GM18873 (cell line): ENCODE data around the gene GJB1.
"Not testable (repeated sequence)": the region's sequence is repeated elsewhere in the genome, so short reads cannot be mapped to it uniquely, and the experiment has no call there.

ENCODE experiments used
- ATAC-seq: cut with Tn5 transposase; IDR thresholded peaks from one replicate; pipeline ENCODE4 v1.9.1; 2021; ENCODE audit warnings: mild to moderate bottlenecking, moderate library complexity, moderate number of reproducible peaks; ENCODE audit not compliant: unreplicated experiment, low FRiP score

The GJB1 gene

DNA sequence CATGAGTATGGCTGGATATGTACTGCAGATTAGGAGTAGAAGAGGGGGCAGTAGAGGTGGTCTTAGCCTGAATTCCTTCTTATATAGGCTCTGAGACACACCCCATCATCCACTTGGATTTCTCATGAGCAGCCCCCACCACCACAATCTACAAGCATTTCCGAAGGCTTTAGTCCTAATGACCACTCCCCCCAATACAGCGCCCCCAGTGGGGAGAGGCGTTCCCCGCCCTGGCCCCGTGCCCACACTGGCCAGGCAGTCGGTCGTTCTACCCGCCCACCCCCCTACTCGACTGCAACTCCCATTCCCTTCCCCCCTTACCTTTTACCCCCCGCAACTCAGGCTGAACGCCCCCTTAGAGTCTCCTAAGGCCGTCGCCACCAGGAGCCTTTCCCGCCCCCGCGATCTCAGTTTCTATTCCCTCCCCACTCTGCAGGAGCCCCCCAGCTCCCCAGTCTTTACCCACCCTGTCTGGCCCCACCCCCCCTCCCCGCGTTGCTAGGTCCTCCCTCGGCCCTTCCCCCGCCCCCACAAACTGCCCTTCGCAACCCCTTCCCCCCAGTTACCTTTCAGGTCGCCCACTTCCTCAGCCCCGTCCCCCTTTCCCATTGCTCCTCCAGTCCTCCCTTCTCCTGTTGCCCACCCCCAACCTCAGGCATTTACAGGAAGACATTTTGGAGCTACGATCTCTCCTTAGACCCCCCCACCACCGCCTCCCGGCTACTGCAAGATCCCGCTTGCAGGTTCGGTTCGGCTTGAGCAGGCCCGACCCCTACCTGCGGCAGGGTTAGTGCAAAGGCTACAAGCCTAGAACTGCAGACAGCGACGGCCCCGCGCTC is 30.4 kb downstream of the GJB1 start:
- no peak for ATAC-seq

DNA sequence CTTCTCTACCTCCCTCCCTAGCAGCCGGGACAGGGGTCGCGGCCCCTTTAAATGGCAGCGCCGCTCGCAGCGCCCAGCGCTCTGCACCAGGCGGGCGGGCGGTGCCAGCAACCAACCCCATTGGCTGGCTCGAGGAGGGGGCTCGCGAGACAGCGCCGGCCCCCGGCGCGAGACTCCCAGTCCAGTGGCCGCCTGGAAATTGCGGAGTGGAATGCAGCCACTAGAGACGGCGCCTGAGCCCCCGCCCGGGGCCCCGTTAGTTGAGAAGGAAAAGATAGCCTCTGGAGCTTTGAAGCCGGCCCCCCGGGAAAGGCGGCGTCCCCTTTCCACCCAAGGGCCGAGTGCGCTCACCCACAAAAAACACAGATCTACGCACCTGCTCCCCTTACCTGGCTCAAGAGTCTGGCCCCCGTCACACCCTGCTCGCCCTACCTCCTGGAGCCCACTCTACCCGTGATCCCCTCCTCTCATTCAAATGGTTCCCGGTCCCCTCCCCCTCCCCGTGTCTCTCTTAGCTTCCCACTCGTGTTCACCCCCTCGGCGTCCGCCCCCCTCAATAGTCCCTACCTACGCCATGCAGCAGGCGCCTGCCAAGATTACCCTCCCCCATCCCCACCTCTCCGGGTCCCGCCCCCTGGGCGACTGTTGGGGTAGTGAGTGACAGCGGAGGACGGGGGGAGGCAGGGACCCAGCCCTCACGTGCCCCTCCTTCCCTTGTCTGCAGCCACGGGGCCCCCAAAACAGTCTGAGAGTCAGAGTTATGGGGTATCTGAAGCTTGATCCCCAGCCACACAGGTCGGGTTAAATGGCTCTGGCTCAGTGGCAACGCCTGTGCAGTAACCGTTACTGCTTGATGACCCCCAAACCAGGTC is 31.3 kb downstream of the GJB1 start, which contains the start of gene ZMYM3:
Gene ZMYM3 (minus strand): TSS at position 49 of the 872 bp plus-strand sequence. CDS start 885 bp downstream, outside the sequence.
- peak; percentile 73 for ATAC-seq

DNA sequence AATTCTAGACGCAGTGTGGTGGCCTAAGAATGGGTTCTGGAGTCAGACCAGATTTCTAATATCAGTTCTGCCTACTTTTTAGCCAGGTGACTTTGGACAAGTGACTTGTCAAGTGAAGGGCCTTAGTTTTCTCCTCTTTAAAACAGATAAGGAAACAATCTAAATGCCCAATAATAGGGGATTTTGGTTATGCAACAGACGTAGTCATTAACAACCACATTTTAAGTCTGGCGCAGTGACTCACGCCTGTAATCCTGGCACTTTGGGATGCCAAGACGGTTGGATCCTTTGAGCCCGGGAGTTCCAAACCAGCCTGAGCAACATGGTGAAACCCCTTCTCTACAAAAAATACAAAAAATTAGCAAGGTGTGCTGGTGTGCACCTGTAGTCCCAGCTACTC is 33.0 kb downstream of the GJB1 start:
- no peak for ATAC-seq

DNA sequence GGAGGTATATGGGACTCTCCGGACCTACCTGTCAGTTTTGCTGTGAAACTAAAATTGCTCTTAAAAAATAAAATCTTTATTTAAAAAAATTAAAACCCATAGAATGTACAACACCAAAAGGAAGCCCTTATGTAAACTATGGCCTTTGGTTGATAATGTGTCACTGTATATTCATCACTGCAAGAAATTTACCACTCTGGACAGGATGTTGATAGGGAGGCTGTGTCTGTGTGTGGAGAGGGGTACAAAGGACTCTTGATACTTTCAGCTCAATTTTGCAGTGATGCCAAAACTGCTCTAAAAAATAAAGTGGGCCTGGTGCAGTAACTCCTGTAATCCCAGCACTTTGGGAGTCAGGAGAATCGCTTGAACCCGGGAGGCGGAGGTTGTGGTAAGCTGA is 33.8 kb downstream of the GJB1 start:
- no peak for ATAC-seq

DNA sequence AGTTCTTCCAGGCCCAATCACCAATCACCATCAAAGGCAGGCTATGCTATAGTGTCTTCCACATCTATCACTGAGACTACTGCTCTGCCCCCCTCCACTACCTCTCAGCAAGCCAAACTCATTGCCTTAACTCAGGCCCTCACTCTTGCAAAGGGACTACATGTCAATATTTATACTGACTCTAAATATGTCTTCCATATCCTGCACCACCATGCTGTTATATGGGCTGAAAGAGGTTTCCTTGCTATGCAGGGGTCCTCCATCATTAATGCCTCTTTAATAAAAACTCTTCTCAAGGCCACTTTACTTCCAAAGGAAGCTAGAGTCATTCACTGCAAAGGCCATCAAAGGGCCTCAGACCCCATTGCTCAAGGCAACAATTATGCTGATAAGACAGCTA is 45.6 kb downstream of the GJB1 start:
- not testable (repeated sequence) for ATAC-seq

DNA sequence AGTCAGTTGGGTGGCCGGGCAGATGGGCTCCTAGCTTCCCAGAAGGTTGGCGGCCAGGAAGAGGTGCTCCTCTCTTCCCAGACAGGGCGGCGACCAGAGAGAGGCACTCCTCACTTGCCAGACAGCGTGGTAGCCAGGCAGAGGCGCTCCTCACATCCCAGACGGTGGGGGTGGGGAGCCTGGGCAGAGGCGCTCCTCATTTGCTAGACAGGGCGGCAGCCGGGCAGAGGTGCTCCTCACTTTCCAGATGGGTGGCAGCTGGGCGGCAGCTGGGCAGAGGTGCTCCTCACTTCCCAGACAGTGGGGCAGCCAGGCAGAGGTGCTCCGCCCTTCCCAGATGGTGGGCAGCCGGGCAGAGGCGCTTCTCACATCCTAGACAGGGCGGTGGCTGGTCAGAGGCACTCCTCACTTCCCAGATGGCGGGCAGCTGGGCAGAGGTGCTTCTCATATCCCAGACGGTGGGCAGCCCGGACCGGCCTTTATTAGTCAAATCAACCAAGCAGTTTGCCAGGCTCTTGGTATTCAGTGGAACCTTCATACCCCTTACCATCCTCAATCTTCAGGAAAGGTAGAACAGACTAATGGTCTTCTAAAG is 46.9 kb downstream of the GJB1 start:
- ATAC-seq, result no peak

DNA sequence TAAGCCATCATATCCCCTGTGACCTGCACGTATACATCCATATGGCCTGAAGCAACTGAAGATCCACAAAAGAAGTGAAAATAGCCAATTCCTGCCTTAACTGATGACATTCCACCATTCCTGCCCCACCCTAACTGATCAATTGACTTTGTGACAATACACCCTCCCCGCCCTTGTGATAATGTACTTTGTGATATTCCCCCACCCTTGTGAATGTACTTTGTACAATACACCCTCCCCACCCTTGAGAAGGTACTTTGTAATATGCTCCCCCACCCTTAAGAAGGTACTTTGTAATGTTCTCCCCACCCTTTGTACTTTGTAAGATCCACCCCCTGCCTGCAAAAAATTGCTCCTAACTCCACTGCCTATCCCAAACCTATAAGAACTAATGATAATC is 49.3 kb downstream of the GJB1 start:
- not testable (repeated sequence) for ATAC-seq
